Glutamatergic neuron (in vitro differentiated cells): Measurements from ENCODE around the gene B3GAT1. TPM values are rescaled to one million over a fixed set of nuclear protein-coding genes. Genes with fewer than 3 reads are reported as not detected.

Source experiments
- DNase-seq: peaks from one replicate; pipeline ENCODE4 v3.0.0; 2022
- H3K27ac Mint-ChIP-seq: one replicate; pipeline ENCODE4 v1.8.0; 2020; ENCODE audit warnings: mild to moderate bottlenecking, mixed read lengths, inconsistent platforms; ENCODE audit not compliant: unreplicated experiment
- H3K27me3 Mint-ChIP-seq: one replicate; pipeline ENCODE4 v1.8.0; 2020; ENCODE audit warnings: mild to moderate bottlenecking, moderate library complexity, mixed read lengths, inconsistent platforms; ENCODE audit not compliant: unreplicated experiment
- H3K36me3 Mint-ChIP-seq: one replicate; pipeline ENCODE4 v1.8.0; 2020; ENCODE audit warnings: mild to moderate bottlenecking, mixed read lengths, inconsistent platforms; ENCODE audit not compliant: unreplicated experiment
- H3K4me1 Mint-ChIP-seq: one replicate; pipeline ENCODE4 v1.8.0; 2020; ENCODE audit warnings: mild to moderate bottlenecking, low read depth, mixed read lengths, inconsistent platforms; ENCODE audit not compliant: unreplicated experiment
- H3K4me3 Mint-ChIP-seq: one replicate; pipeline ENCODE4 v1.8.0; 2020; ENCODE audit warnings: mild to moderate bottlenecking, mixed read lengths, inconsistent platforms; ENCODE audit not compliant: unreplicated experiment
- H3K9me3 Mint-ChIP-seq: one replicate; pipeline ENCODE4 v1.8.0; 2020; ENCODE audit warnings: mild to moderate bottlenecking, moderate library complexity, mixed read lengths, inconsistent platforms; ENCODE audit not compliant: unreplicated experiment
- total RNA-seq: library from RNA; stranded (reverse); fragmentation: NEBNext Ultra II Directional; extraction: Animal tissue kit (Norgen Biotek cat#: 25700); gene quantifications from one replicate; pipeline ENCODE4 v1.2.1, GENCODE V29; 2021; ENCODE audit not compliant: unreplicated experiment
- TF ChIP-seq, protein P1 (sequence below): fragments of 200-600 bp; sonication (generic); IDR thresholded peaks from one replicate; pipeline ENCODE4 v1.5.0; 2021; ENCODE audit not compliant: partially characterized antibody, unreplicated experiment

B3GAT1 gene
- total RNA-seq, 1 donor from 2014 or later, result 240 TPM

DNA sequence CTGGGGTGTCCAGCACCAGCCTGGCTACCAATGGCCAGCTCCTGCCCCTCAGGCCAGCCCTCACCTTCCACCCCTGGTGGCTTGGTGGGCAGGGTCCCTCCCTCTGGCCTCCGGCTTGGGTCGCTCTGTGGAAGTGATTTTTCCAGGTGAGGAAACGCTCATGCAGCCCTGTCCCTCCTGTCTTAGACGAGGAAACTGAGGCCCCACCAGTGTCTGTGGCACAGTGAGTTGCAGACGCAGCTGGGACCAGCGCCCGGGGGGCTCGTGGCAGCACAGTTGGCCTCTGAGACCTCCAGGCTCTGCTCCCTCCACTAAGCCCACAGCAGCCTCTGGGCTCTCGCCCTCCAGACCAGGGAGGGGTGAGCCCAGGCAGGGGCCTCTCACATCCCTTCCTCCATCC lies 6.2 kb downstream of the B3GAT1 start:
- TF ChIP-seq, protein P1, sequence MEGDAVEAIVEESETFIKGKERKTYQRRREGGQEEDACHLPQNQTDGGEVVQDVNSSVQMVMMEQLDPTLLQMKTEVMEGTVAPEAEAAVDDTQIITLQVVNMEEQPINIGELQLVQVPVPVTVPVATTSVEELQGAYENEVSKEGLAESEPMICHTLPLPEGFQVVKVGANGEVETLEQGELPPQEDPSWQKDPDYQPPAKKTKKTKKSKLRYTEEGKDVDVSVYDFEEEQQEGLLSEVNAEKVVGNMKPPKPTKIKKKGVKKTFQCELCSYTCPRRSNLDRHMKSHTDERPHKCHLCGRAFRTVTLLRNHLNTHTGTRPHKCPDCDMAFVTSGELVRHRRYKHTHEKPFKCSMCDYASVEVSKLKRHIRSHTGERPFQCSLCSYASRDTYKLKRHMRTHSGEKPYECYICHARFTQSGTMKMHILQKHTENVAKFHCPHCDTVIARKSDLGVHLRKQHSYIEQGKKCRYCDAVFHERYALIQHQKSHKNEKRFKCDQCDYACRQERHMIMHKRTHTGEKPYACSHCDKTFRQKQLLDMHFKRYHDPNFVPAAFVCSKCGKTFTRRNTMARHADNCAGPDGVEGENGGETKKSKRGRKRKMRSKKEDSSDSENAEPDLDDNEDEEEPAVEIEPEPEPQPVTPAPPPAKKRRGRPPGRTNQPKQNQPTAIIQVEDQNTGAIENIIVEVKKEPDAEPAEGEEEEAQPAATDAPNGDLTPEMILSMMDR, result no peak
- peaks cover 13% of the 10 kb centered on the region for H3K36me3 Mint-ChIP-seq
- peaks cover 3% of the 10 kb centered on the region for H3K9me3 Mint-ChIP-seq
- peaks cover 27% of the 10 kb centered on the region for H3K4me1 Mint-ChIP-seq
- H3K4me3 Mint-ChIP-seq, result peak overlapping the region; percentile 45
- peaks cover 5% of the 10 kb centered on the region for H3K27me3 Mint-ChIP-seq
- no peak for DNase-seq
- H3K27ac Mint-ChIP-seq, result no peak overlapping the region

DNA sequence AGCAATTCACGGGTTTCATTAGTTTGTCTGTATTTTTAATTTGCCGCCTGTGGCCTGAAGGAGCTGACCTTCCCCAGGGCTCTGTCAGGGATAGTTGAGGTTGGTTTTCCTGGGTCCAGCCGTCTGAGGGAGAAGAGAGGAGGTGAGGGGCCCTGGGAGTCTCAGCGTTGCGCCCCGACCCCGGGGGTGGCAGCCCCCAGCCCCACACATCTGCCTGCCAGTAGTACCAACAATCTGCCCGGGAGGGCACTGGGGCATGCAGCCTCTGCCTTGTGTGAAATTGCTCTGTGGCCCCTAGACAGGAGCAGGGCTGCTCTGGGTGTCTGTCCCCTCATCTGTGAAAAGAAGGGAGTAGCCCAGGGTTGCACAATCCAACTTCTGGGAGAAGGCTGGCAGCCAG lies 6.6 kb downstream of the B3GAT1 start:
- TF ChIP-seq, protein P1, result no peak
- Mint-ChIP-seq H3K9me3 (peaks cover 2% of the 10 kb centered on the region), H3K36me3 (peaks cover 18% of the 10 kb centered on the region), H3K27ac (no peak overlapping the region), H3K4me3 (no peak overlapping the region), H3K4me1 (peaks cover 27% of the 10 kb centered on the region), H3K27me3 (peaks cover 2% of the 10 kb centered on the region)
- DNase-seq, result no peak

DNA sequence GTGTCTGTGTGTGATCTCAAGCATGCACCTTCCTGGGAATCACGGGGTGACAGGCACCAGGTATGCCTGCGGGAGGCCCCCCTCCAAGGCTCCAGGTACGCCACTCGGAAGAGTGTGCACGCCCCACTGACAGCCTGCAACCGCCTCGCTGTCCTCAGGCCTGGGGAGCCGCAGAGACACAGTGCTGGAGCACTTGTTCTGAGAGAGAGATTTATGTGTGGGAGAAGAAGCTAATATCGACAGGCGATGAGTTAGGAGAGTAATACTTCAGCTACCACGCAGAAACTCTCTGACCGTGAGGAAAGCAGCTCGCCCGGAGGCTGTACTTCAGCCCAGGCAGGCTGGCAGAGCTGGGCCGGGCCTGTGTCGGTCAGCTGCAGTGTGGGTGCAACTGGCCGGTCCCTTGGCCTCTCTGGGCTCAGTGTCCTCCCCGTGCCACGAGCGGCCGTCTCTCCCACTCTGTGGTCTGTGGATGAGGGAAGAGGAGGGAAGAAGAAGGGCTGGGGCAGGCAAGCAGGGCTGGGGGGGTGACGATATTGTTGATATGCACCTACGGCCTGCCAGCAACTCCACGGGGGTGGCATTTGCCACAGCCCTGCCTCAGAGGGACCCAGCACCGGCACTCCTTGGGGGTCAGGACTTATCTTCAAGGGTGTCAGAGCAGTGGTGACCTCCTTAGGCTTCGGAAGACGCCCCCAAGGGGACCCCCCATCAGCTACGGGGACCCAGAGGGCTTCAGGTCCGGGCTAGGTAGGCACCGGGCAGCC lies 7.3 kb downstream of the B3GAT1 start:
- no peak overlapping the region for H3K4me3 Mint-ChIP-seq
- no peak for DNase-seq
- H3K9me3 Mint-ChIP-seq, result peaks cover 2% of the 10 kb centered on the region
- no peak overlapping the region for H3K27ac Mint-ChIP-seq
- peaks cover 26% of the 10 kb centered on the region for H3K4me1 Mint-ChIP-seq
- peaks cover 2% of the 10 kb centered on the region for H3K27me3 Mint-ChIP-seq
- TF ChIP-seq, protein P1, result no peak
- peaks cover 20% of the 10 kb centered on the region for H3K36me3 Mint-ChIP-seq

DNA sequence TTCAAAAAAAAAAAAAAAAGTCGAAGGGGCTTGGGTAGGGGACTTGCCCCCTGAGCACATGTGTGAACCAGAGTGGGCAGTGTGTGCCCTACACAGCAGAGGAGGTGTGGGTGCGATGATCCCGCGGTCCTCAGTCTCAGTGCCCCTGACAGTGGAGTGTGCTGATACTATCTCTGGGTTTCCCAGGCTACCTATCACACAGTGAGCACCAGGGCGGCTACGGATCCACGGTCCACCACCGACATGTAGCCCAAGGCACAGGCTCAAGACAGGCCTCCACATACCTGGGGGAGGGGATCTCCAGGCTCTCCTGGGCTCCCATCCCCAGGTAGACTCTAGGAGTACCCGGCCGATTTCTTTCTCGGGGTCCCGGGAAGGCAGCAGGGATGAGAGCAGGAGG lies 9.1 kb downstream of the B3GAT1 start:
- Mint-ChIP-seq H3K27ac (no peak overlapping the region), H3K27me3 (peaks cover 2% of the 10 kb centered on the region), H3K4me1 (peaks cover 30% of the 10 kb centered on the region), H3K36me3 (peaks cover 20% of the 10 kb centered on the region), H3K9me3 (peaks cover 2% of the 10 kb centered on the region), H3K4me3 (no peak overlapping the region)
- no peak for DNase-seq
- TF ChIP-seq, protein P1, result no peak
